Measurements from ENCODE around the gene METRN.

The METRN gene

DNA sequence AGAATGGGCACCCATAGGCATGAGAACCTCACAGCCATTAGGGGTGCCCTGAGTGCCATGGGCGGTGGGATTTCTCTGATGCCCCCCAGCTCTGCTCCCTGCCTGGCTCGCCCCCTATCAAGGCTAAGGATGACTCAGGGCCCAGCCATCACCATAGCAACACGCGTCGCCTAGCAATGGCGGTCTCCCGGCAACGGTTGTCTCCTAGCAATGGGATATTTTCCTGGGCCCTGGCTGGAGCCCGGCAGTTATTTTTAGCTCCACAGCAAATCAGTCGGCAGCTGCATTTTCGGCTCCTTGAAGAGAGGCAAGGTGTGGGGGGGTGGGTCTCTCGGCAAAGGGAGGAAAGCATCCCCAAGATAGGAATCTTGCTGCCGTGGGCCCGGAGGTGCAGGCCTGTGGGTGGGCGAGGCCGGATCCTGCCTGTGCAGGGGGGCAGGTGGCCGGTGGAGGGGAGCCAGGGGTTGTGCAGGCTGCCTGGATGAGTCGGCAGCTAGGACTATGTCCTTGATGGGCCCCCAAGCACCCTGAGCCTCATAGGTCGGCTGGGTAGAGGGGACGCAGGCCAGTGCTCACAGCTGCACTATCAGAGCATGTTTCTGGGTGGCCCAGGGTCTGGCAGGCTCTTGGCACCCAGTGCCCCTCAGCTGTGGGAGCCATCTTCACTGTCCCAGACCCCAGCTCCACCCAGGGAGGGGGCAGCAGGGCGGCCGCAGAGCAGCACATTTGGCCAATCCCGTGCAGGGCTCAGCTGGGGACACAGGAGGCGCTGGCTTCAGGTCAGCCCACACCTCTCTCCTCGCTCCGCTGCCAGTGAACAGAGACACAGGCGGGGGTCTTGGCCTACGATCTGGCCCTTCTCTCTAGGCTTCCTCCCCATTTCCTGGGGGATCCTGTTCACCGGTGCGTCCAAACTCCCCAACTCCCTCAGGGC, 5.1 kb upstream of the METRN start:
- DNase-seq (ENCODE audit: low read depth in 2 of 2) = no peak

DNA sequence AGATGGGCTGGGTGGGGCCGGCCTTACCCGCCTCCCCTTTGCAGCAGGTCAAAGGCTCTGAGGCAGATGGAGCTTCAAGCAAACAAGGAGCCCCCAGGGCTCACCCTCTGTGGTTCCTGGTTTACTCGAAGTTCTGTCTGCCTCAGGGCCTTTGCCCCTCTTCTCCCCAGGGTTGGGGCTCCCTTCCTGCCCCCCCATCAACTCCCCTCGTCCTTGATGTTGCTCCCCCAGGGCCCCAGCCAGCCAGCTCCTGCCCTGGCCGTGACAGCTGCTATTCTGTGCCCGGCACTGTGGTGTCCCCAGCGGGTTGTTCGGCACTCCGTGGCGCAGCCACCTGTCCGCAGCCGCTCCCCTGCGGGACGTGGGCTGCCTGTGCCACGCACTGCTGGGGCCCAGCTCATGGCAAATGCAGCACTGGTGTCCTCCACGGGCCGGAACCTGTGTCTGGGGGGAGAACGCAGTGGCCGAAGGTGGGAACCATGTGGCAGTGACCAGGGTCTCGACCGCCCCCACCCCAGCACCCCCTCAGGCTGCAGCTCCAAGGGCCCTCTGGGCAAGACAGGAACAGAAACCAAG, 4.3 kb upstream of the METRN start:
- DNase-seq (ENCODE audit: low read depth in 2 of 2) = no peak

- DNase-seq (ENCODE audit: low read depth in 2 of 2) = no peak
Measured at GRCh38 chr16:711084-711483, 3.8 kb upstream of the METRN start.

- peak; percentile 72 to 78 for DNase-seq (ENCODE audit: low read depth in 2 of 2)
Measured at GRCh38 chr16:711548-712320, 3.2 kb upstream of the METRN start.

- peak in 1 of 2 donors; percentile 49 for DNase-seq (ENCODE audit: low read depth in 2 of 2)
Measured at GRCh38 chr16:712740-713250, 2.1 kb upstream of the METRN start.

DNA sequence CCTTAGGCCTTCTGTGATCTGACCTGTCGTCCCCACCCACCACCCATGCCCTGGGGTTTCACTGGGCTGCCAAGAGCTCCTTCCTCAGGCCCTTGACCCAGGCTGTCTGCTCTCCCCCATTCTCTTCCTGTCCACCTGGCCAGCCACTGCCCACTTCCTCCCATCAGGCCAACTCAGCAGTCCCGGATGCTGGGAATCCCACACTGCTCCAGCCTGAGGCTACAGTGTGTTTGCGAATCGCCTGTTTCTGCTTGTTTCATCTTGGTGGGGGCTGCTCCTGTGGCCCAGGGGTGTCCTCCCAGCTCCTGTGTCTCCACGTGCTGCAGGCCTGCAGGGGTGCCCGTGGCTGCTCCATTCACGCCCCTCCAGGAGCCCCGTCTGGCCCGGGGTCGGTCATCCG, 839 bp upstream of the METRN start:
- DNase-seq (ENCODE audit: low read depth in 2 of 2) = no peak

DNA sequence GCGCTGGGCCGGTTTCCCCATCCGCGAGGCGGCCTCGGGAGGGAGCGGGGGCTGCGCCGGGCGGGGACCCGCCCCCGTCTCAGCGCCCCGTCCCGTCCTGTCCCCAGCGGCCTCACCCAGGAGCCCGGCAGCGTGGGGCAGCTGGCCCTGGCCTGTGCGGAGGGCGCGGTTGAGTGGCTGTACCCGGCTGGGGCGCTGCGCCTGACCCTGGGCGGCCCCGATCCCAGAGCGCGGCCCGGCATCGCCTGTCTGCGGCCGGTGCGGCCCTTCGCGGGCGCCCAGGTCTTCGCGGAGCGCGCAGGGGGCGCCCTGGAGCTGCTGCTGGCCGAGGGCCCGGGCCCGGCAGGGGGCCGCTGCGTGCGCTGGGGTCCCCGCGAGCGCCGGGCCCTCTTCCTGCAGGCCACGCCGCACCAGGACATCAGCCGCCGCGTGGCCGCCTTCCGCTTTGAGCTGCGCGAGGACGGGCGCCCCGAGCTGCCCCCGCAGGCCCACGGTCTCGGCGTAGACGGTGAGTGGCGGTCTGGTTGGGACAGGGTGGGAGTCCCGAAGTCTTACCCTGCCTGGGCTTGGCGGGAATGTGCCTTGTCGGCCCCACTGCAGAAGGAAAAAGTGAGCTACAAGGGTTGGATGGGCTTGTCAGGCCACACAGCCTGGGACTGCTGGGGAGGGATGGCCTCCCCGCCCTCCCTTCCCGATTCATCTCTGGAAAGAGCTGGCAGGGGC, 720 bp downstream of the METRN start:
- DNase-seq (ENCODE audit: low read depth in 2 of 2) = no peak

DNA sequence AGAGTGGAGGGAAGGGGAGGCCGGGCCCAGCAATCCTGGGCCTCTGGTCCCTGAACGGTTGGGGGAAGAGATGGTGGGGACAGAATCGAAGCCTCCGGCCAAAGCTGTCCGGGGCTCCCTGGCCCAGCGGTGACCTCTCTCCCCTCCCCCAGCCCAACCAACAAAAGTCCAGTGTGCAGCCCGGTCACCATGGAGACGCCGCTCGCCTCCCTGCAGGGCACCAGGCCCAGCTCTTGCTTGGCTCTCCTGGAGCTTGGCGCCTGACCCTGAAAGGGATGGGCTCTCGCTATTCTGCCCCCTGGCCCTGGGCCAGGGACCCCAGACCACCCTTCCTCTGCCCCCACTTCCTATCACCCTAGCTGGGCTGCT, 1.3 kb downstream of the METRN start:
- DNase-seq (ENCODE audit: low read depth in 2 of 2) = no peak

DNA sequence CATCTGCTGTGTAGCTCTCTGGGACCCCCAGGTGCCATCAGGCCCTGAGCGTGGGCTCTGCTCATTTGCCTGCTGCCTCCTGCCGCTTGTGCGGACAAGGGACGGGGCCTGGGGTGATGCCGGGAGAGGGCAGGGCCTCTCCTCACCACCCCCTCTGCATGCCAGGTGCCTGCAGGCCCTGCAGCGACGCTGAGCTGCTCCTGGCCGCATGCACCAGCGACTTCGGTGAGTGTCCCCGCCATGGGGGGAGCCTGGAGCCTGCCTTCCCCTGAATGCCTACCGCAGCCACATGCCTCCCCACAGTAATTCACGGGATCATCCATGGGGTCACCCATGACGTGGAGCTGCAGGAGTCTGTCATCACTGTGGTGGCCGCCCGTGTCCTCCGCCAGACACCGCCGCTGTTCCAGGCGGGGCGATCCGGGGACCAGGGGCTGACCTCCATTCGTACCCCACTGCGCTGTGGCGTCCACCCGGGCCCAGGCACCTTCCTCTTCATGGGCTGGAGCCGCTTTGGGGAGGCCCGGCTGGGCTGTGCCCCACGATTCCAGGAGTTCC, 1.9 kb downstream of the METRN start:
- no peak for DNase-seq (ENCODE audit: low read depth in 2 of 2)

DNA sequence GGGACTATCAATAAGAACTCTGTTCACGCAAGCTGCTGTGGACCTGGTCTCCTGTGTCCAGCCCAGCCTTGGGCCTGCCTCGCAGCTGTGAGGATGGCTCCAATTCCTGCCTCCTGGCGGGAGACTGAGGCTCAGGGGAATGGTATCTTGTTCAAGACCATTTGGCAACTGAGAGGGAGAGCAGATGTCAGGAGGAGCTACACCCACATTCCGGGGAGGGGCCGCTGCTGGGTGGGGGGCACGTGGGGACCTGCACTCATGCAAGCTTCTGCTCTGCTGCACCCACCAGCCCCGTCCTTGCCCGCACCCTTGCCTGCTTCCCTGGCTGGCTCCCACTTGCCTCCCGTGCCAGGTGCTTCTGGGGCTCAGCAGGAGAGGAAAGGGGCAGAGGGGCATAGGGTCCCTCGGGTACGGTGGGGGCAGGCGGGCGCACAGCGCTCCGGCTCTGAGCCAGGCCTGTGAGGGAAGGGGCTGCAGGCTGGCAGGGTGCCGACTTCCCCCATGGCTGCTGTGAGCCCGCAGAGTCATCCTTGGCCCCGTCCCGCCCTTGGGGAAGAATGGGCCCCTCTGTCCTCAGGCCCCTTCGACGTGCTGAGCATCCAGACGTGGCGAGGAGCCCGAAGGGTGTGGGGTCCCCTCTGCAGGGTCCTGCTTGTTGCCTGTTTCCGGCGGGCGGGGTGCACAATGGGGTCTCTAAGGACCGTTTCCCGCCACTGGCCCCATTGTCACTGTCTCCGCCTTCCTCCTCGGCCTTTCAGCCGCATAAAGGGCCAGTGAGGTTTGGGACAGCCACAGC, 2.7 kb downstream of the METRN start:
- no peak for DNase-seq (ENCODE audit: low read depth in 2 of 2)

- no peak for DNase-seq (ENCODE audit: low read depth in 2 of 2)
Measured at GRCh38 chr16:718389-718788, 3.5 kb downstream of the METRN start.

GRCh38 chr16:718922-719321, 4.0 kb downstream of the METRN start:
- DNase-seq (ENCODE audit: low read depth in 2 of 2) = no peak

GRCh38 chr16:719815-720446, 5.0 kb downstream of the METRN start:
- no peak for DNase-seq (ENCODE audit: low read depth in 2 of 2)

DNA sequence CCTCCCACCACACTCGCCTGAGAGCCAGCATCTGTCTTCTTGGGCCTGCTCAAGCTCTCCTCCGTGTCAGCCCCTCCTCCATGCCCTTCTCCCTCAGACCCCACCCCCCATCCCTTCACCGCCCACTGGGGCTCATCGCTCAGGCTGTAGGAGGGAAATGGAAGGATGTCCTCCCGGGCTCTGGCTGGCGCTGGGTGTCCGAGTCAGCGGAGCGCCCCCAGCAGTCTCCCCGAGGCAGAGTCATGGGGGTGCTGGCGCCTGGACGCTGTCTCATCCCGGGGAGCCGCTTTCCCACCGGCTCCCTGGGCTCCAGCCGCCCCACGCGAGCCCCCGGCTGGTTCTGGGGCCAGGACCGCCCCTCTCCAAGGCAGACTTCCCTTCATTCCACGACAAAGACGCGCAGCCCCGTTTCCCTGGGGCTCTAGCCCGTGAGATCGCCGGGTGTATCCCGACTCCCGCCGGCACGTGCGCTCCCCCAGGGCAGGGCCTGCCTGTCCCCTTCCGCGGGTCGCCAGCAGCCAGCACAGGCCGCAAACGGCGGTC, 5.6 kb downstream of the METRN start:
- peak in 1 of 2 donors; percentile 53 for DNase-seq (ENCODE audit: low read depth in 2 of 2)

DNA sequence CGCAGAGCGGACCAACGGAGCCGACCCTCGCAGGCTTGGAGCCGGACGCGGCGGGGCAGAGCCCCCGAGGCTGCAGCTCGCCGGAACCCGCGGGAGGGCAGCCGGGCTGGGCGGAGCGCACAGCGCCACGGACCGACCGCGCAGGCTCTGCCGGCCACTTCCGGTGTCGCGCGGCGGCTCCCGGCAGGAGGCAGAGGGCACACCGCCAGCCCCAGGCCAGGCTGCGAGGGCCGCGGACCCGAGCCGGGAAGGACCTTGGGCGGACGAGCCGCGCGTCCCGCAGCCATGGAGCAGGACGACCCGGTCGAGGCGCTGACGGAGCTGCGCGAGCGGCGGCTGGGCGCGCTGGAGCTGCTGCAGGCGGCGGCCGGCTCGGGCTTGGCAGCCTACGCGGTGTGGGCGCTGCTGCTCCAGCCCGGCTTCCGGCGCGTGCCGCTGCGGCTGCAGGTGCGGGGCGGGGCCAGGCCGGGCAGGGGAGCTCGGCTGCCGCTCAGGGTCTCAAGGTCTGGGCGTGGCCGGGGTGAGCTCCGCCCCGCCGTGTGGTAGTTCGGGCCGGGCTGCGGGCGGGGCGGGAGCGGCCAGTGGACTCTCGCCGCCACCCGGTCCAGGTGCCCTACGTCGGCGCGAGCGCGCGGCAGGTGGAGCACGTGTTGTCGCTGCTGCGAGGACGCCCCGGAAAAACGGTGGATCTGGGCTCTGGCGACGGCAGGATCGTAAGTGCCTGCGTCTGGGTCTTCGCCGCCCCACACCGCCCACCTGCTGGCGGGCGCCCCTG, 6.3 kb downstream of the METRN start, which contains the start of gene ANTKMT:
ANTKMT (plus strand) TSS at position 157 of the 775 bp plus-strand sequence; CDS start at position 286, 129 bp downstream.
- peak in 1 of 2 donors; percentile 70 for DNase-seq (ENCODE audit: low read depth in 2 of 2)

- no peak for DNase-seq (ENCODE audit: low read depth in 2 of 2)
Measured at GRCh38 chr16:721765-722540, 7.0 kb downstream of the METRN start.

- no peak for DNase-seq (ENCODE audit: low read depth in 2 of 2)
Measured at GRCh38 chr16:722835-723633, 8.1 kb downstream of the METRN start.

Data from activated CD4-positive, alpha-beta T cell treated with anti-CD3 and anti-CD28 coated beads for 24 hours (primary cell).